Measurements from ENCODE around the gene OBSCN. TPM values are rescaled to one million over a fixed set of nuclear protein-coding genes. Genes with fewer than 3 reads are reported as not detected.

The OBSCN gene
- total RNA-seq, 1 donor from 2014 or later = 17.5 TPM

- no peak for FAIRE-seq
- Mint-ChIP-seq H3K4me1 (ENCODE audit: low read depth, unreplicated experiment) (no peaks in the 10 kb centered on the region), H3K27me3 (ENCODE audit: low read depth, unreplicated experiment) (peaks cover 7% of the 10 kb centered on the region), H3K36me3 (ENCODE audit: low read depth, unreplicated experiment) (peaks cover 6% of the 10 kb centered on the region), H3K9me3 (ENCODE audit: unreplicated experiment) (no peaks in the 10 kb centered on the region), H3K27ac (ENCODE audit: unreplicated experiment) (no peak overlapping the region), H3K4me3 (ENCODE audit: unreplicated experiment) (no peak overlapping the region)
- Histone ChIP-seq H3K9ac (ENCODE audit: low read length) (no peak overlapping the region), H3K4me2 (ENCODE audit: low read length) (no peak overlapping the region), H2AFZ (ENCODE audit: low read depth, low read length) (no peak overlapping the region), H3K9me3 (ENCODE audit: insufficient read depth, low read depth, low read length) (no peaks in the 10 kb centered on the region), H3K27me3 (ENCODE audit: insufficient read depth, low read length) (peaks cover 7% of the 10 kb centered on the region), H3K4me3 (ENCODE audit: insufficient read depth, low read depth, low read length) (no peak overlapping the region), H3K36me3 (ENCODE audit: insufficient read depth, low read length) (no peaks in the 10 kb centered on the region), H3K79me2 (ENCODE audit: insufficient read depth, low read length) (no peaks in the 10 kb centered on the region), H3K4me1 (ENCODE audit: insufficient read depth, low read length) (no peaks in the 10 kb centered on the region), H3K27ac (ENCODE audit: low read depth, low read length) (no peak overlapping the region), H4K20me1 (ENCODE audit: insufficient read depth, low read length) (no peaks in the 10 kb centered on the region)
- TF ChIP-seq CTCF (IDR thresholded peaks at IDR 0.05; ENCODE audit: insufficient read depth, low read depth, low read length) (no peak), EZH2 (IDR thresholded peaks at IDR 0.05; ENCODE audit: insufficient read depth, low read length) (no peak)
- DNase-seq (ENCODE audit: low read depth) = no peak
Measured at GRCh38 chr1:228214921-228215662, 7.2 kb downstream of the OBSCN start.

GRCh38 chr1:228215663-228216116 is 7.8 kb downstream of the OBSCN start:
- peaks cover 7% of the 10 kb centered on the region for H3K27me3 Mint-ChIP-seq (ENCODE audit: low read depth, unreplicated experiment)
- H3K4me2 ChIP-seq (ENCODE audit: low read length) = no peak overlapping the region
- H3K9ac ChIP-seq (ENCODE audit: low read length) = no peak overlapping the region
- H3K27ac Mint-ChIP-seq (ENCODE audit: unreplicated experiment) = no peak overlapping the region
- H3K36me3 Mint-ChIP-seq (ENCODE audit: low read depth, unreplicated experiment) = peaks cover 8% of the 10 kb centered on the region
- H3K4me3 ChIP-seq (ENCODE audit: insufficient read depth, low read depth, low read length) = no peak overlapping the region
- FAIRE-seq (no peak), DNase-seq (ENCODE audit: low read depth) (no peak)
- no peaks in the 10 kb centered on the region for H3K9me3 Mint-ChIP-seq (ENCODE audit: unreplicated experiment)
- no peaks in the 10 kb centered on the region for H3K79me2 ChIP-seq (ENCODE audit: insufficient read depth, low read length)
- no peaks in the 10 kb centered on the region for H3K4me1 ChIP-seq (ENCODE audit: insufficient read depth, low read length)
- H3K4me3 Mint-ChIP-seq (ENCODE audit: unreplicated experiment) = no peak overlapping the region
- H3K4me1 Mint-ChIP-seq (ENCODE audit: low read depth, unreplicated experiment) = no peaks in the 10 kb centered on the region
- H3K9me3 ChIP-seq (ENCODE audit: insufficient read depth, low read depth, low read length) = no peaks in the 10 kb centered on the region
- H3K36me3 ChIP-seq (ENCODE audit: insufficient read depth, low read length) = no peaks in the 10 kb centered on the region
- no peak overlapping the region for H2AFZ ChIP-seq (ENCODE audit: low read depth, low read length)
- no peaks in the 10 kb centered on the region for H4K20me1 ChIP-seq (ENCODE audit: insufficient read depth, low read length)
- no peak for TF ChIP-seq EZH2 (IDR thresholded peaks at IDR 0.05; ENCODE audit: insufficient read depth, low read length)
- no peak for TF ChIP-seq CTCF (IDR thresholded peaks at IDR 0.05; ENCODE audit: insufficient read depth, low read depth, low read length)
- peaks cover 7% of the 10 kb centered on the region for H3K27me3 ChIP-seq (ENCODE audit: insufficient read depth, low read length)
- H3K27ac ChIP-seq (ENCODE audit: low read depth, low read length) = no peak overlapping the region
